HFF-Myc (cell line): ENCODE data around the gene SOX13.

ENCODE experiments used
- DNase-seq: peaks from one replicate; pipeline ENCODE4 v3.0.0-alpha.2; 2011; ENCODE audit warnings: low read depth; ENCODE audit errors: extremely low read depth
- H3K4me3 ChIP-seq: replicated peaks from 2 replicates; pipeline ENCODE4 v1.5.1; 2011; ENCODE audit warnings: low read depth, mild to moderate bottlenecking, control low read depth, low read length
- CTCF ChIP-seq: IDR thresholded peaks from 2 replicates; pipeline ENCODE4 v1.5.1; 2012; ENCODE audit warnings: mild to moderate bottlenecking, low read depth, low read length, control low read depth; ENCODE audit errors: missing control alignments

SOX13 gene

GRCh38 chr1:204105131-204105515 is 32.2 kb downstream of the SOX13 start:
- H3K4me3 ChIP-seq = no peak overlapping the region
- TF ChIP-seq CTCF = no peak
- DNase-seq = no peak

GRCh38 chr1:204106825-204107224 is 33.9 kb downstream of the SOX13 start:
- no peak for TF ChIP-seq CTCF
- no peak overlapping the region for H3K4me3 ChIP-seq
- DNase-seq = no peak

GRCh38 chr1:204107892-204108291 is 35.0 kb downstream of the SOX13 start:
- no peak for DNase-seq
- TF ChIP-seq CTCF = no peak
- H3K4me3 ChIP-seq = no peak overlapping the region

GRCh38 chr1:204108312-204109141 is 35.6 kb downstream of the SOX13 start:
- H3K4me3 ChIP-seq = no peak overlapping the region
- DNase-seq = no peak
- no peak for TF ChIP-seq CTCF

GRCh38 chr1:204110894-204111633 is 38.1 kb downstream of the SOX13 start:
- DNase-seq = no peak
- TF ChIP-seq CTCF = no peak
- H3K4me3 ChIP-seq = no peak overlapping the region

GRCh38 chr1:204112876-204113730 is 40.2 kb downstream of the SOX13 start:
- H3K4me3 ChIP-seq = no peak overlapping the region
- TF ChIP-seq CTCF = no peak
- DNase-seq = no peak
